ENCODE results near the gene NDUFS6.
"Not testable (repeated sequence)": the region's sequence is repeated elsewhere in the genome, so short reads cannot be mapped to it uniquely, and the experiment has no call there.

The NDUFS6 gene

DNA sequence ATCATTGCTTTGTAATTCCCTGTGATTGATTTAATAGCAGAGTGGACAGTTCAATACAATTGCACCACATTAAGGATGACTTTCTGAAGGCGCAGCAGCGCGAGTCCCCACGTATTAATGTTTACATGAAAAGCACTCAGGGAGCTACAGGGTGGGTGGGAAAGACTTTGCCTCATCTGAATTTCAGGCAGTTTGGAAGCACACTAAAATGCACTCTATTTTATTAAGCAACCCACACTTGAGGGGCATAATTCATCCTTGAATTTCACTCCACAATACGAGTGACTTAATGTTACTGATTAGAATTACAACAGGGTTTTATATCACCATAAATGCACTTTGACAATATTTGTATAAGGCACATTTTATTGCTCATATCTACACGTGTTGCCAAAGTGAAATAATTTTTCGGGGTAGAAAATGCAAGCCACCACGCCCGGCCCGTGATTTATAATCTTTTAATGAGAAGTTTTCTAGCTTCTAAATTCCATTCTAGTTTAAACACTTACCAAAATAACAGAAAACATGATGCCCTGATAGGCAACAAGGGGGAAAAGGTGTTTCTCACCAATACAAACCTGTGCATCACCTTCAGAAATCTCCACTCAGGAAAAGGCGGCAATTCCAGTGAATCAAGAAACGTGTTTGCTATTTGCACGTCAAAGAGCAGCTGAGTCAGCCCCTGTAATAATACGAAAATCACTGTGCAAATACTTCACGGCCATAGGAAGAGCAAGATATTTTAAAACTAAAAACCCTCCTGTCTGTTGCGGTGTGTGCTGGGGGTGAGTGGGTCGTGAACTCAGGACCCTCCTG is 41.0 kb downstream of the NDUFS6 start:
- in situ Hi-C loops (cut with HindIII; ENCODE audit: low sequenced_read_pairs): no loop called here

DNA sequence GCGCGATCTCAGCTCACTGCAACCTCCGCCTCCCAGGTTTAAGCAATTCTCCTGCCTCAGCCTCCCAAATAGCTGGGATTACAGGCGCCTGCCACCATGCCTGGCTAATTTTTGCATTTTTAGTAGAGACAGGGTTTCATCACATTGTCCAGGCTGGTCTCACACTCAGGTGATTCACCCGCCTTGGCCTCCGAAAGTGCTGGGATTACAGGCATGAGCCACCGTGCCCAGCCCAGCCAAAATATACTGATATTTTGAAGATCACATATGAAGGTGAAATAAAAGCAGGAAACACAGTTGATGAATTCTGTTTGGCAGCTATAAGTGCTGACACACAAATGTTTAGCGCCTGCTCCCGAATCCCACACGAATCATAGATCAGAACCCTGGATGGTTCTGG is 42.6 kb downstream of the NDUFS6 start:
- in situ Hi-C loops (cut with HindIII; ENCODE audit: low sequenced_read_pairs): not testable (repeated sequence)

DNA sequence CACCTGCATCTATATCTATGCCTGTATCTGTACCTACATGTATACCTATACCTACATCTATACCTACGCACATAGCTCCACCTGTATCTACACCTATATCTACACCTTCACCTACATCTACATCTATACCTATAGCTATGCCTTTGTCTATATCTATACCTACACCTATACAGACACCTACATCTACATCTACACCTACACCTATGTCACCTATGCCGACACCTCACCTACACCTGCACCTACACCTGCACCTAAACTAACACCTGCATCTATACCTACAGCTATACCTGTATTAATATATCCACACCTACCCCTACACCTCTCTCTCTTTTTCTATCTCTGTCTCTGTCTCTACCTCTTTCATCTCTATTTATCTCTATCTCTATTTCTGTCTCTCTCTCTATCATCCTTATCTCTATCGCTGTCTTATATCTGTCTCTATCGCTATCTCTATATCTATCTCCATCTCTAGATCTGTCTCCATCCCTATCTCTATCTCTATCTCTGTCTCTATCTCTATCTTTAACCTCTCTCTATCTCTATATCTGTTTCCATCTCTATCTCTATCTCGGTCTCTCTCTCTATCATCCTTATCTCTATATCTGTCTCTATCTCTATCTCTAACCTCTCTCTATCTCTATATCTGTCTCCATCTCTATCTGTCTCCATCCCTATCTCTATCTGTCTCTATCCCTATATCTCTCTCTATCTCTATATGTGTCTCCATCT is 43.7 kb downstream of the NDUFS6 start:
- in situ Hi-C loops (cut with HindIII; ENCODE audit: low sequenced_read_pairs): no loop called here

DNA sequence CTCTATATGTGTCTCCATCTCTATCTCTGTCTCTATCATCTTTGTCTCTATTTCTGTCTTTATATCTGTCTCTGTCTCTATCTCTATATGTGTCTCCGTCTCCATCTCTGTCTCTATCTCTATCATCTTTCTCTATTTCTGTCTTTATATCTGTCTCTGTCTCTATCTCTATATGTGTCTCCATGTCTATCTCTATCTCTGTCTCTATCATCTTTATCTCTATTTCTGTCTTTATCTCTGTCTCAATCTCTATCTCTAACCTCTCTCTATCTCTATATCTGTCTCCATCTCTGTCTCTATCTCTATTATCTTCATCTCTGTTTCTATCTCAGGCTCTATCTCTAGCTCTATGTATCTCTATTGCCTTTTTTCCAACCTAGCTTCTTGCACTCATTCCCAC is 44.5 kb downstream of the NDUFS6 start:
- in situ Hi-C loops (cut with HindIII; ENCODE audit: low sequenced_read_pairs): no loop called here

DNA sequence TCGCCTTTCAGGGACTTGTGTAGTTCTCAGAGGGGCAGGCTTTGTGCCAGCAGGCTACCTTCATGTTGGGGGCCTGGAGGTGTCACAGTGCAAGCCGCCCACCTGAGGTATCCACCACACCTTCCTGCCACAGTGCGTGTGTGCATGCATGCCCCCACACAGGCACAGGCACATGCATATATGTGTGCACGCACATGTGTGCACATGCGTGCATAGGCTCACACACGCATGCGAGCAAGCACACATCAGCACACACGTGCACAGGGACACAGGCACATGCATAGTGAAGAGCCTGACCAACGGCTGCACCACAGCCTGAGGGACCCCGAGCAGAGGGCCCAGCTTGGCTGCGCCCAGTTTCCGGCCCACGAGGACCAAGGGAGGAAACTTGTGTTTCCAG is 45.4 kb downstream of the NDUFS6 start:
- in situ Hi-C loops (cut with HindIII; ENCODE audit: low sequenced_read_pairs): no loop called here

DNA sequence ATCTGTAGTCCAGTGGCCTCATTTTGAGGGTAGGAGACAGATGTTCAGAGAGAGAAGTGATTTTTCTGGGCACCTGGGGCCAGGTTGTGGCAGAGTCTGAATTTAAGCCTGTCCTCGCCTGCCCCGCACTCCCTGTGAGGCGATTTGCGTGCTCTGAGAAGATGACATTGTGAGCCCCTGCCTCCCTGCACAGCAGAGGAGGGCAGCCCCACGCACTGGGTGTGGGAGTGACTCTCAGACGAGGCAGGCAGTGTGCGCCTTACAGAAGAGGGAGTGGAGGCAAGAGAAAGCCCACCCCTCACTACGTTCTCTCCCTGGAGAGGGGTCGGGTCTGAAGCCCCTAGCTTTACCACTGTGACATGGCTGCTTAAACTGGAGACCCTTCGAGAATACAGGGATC is 45.8 kb downstream of the NDUFS6 start:
- in situ Hi-C loops (cut with HindIII; ENCODE audit: low sequenced_read_pairs): no loop called here

DNA sequence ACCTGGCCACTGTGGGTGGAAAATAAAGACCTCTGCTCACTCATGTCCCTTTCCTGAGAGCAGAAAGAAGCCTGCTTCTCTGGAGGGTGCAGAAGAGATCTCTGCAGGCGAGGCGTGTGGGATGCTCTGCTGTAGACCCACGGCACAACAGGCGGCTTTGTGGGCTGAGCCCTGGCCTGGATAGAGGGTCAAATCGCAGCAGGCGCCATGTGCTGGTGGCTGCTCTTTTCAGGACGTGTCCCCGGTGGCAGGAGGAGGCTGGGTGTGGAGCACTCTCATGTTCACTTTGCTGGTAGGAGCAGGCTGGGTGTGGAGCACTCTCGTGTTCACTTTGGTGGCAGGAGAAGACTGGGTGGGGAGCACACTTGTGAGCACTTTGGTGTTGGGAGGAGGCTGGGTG is 46.4 kb downstream of the NDUFS6 start:
- in situ Hi-C loops (cut with HindIII; ENCODE audit: low sequenced_read_pairs): no loop called here

DNA sequence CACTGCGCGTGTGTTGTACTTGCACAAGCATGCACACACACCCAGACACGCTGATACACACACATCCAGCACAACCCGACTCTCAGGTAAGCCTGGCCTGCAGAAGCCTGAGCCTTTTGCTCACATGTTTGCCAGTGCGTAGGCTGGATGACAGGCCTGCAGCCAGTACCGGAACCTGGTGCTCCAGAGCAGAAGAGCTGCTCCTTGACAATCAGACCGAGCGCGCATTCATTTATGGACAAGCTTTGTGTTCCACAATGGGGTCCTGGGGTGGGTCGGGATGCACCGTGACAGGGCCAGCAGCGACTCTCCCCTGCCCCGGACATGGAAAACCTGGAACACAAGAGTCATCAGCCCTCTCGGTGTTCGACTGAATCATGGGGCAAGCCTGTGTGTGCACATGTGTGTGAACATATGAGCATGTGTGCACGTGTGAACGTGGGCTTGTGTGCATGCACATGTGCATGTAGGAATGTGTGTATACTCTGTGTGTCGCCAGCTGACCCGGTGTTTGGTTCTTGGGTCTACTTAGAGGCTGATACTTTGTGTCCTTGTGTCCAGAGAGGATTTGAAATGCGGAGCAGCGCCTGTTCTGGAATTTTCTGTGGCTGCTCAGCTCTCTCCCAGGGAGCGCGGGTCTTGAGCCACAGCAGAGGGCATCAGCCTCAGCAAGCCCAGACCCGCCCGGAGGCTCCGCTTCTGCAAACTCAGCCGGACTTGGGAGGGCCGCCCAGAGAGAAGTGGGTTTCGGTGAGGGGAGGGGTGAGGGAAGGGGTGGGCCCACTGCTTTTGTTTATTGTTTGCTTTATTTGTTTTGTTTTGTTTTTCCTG is 49.3 kb downstream of the NDUFS6 start:
- in situ Hi-C loops (cut with HindIII; ENCODE audit: low sequenced_read_pairs): loop anchor here (5.0 kb wide), 1 partner anchor 78 kb away; no protein-coding TSS in a partner anchor

DNA sequence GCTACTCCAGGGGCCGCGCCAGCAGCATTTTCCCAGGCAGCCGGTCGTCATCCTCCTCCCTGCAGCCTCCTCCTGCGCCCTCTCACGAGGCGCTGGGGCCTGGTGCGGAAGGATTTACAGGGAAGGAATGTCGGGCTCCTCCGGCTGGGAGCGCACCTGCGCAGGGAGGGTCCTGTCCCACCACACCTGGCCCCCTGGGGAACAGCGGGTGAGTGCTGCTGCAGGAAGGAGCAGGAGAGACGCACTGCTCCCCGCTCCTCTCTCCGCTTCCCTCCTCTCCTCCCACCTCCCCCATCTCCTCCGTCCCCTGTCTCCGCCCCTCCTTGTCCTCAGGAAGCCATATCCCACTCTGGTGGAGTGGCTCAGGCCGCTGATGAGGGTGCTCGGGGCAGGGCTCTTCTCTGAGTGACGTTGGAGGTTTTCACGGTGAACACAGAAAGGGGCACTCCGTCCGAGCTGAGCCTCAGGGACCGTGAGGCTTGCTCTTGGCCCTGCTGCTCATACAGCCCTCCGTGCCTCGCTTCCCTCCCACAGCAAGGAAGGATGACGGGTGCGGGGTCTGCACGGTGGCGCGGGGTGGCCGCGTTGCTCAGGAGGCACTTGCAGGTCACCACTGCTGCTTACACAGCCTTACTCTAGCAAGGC is 50.2 kb downstream of the NDUFS6 start:
- in situ Hi-C loops (cut with HindIII; ENCODE audit: low sequenced_read_pairs): loop anchor here (5.0 kb wide), 1 partner anchor 79 kb away; no protein-coding TSS in a partner anchor

DNA sequence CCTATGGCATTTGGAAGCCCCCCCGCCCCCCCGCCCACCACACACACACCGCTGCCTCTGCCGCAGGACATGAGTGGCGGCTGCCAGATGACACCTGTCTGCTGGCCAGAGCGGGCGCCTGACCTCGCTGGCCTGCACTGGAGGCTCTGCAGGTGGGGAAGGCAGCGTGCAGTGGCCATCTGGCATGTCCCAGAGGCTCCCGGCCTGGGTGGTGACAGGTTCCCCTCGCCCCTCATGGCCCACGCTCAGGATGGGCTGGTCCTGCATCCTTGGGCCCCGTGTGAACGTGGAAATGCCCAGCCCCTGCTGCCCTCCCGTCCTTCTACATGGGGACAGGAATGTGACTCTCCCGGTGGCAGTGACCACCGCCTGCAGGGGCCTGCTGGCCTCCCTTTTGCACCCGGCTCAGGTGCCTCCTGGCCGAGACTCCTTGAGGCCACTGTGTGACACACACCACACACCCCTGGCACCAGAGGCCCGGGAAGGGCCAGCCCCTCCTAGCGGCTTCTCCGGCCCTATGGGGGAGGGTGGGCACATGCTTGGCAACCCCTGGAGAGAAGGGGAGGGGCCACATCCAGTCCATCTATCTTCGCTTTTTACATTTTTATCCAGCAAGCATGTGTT is 51.2 kb downstream of the NDUFS6 start:
- in situ Hi-C loops (cut with HindIII; ENCODE audit: low sequenced_read_pairs): loop anchor here (5.0 kb wide), 1 partner anchor 80 kb away; no protein-coding TSS in a partner anchor

DNA sequence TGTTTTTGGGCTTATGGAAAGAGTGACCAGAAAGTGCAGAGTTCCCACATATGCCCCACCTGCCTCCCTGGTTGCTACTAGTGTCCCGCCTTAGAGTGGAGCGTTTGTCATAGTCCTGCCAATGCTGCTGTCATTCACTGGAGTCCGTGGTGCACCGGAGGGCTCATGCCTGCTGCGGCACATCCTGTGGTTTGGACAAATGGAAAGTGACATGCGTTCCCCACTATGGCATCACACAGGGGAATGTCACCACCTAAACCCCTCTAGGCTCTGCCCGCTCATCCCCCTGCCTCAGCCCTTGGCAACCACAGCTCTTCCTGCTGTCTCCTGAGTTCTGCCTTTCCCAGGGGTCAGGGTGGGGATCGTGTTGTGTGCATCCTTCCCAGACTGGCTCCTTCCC is 52.3 kb downstream of the NDUFS6 start:
- in situ Hi-C loops (cut with HindIII; ENCODE audit: low sequenced_read_pairs): loop anchor here (5.0 kb wide), 1 partner anchor 81 kb away; no protein-coding TSS in a partner anchor

DNA sequence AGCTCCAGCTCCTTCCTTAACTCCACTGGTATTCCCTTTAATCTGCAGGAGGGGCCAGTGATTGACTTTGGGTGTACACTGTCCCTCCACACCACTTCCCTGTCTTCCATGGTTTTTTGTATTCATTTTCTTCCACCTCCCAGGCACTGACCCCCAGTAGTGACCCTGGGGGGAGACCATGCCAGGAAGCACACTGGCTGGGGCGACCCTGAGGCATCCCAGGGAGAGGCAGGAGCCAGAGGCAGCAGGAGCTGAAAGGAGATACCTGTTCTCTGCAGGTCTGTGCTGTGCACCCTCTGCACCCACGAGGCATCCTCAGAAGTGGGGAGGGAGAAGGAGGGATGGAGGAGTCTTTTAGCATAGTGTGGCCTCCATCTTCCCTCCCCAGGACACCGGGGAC is 53.9 kb downstream of the NDUFS6 start:
- in situ Hi-C loops (cut with HindIII; ENCODE audit: low sequenced_read_pairs): no loop called here

DNA sequence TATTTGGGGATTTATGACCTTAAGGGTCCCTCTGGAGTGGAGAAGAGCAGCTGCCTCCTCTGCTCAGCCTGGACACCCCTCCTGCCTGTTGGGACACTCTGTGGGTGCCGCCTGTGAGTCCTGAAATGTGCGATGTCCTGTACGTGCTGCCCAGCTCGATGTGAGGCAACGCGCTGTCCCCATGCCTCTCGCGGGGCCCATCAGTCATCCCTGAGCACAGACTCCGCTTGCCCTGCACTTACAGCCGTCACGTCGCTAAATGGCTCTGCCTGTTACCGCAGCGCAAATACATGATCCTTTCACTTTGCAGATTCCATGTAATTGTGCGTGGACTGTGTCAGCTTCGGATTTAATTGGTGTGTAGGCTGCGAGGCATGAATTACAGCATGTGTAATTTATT is 54.4 kb downstream of the NDUFS6 start:
- in situ Hi-C loops (cut with HindIII; ENCODE audit: low sequenced_read_pairs): no loop called here

DNA sequence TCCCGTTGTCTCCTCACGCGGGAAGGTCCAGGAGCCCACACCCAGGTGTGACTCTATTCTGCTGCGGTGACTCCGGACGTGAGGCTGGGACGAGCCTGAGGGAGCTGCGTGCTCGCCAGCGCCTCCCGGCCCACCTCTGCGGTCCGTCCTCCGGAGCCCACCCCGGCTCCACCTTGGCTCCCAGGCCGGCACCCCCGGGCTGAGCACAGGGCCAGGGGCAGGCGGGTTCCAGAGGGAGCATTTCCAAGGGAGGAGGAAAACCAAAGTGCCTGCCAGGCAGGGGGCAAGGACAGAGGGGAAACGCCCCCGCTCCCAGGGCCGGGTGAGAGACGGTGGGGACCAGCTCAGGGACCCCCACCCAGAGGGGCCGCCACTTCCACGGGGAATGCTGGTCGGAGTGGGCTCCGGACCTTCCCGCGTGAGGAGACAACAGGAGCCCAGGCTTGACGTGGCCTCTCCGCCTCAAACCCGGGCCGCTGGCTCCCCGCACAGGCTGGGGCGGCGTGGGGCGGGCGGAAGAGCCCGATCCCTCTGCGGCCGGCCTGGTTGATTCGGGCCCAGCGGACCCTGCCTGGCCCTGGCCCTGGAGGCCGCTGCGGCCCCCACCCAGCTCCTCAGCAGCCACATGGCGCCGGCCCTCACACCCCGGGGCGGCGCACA is 55.5 kb downstream of the NDUFS6 start:
- in situ Hi-C loops (cut with HindIII; ENCODE audit: low sequenced_read_pairs): no loop called here

DNA sequence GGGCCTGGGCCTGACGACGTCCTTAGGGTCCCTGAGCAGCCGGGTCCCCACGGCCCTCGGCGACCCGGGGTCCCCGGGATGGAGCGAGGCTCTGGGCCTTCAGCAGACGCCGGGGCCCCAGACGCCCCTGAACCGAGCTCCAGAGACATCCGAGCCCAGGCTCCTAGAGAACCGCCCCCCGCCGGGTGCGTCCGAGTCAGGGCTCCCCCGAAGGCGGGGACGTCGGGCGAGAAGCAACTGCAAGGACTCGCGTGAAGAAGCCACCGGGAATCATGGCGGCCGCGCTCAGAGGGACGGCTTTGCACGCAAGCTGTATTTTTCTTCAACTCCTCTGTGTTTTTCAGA is 56.0 kb downstream of the NDUFS6 start:
- in situ Hi-C loops (cut with HindIII; ENCODE audit: low sequenced_read_pairs): no loop called here

DNA sequence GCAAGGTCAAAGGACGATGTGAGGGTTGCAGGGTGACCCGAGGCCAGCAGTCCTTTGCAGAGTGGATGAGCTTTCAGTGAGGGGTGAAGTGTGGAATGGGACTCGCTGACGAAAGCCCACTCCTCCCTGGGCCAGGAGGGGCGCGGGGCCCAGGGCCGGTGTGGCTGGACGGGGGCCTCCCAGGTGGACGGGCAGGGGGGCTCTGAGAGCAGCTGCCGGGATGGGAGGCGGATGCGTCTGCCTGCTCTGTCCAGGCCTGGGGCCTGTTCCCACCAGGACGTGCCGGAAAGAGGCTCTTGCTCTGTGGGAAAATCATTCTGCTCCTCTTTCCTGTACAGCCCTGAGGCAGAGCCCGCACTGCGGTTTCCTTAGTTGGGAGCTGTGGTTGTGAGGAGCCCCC is 57.2 kb downstream of the NDUFS6 start:
- in situ Hi-C loops (cut with HindIII; ENCODE audit: low sequenced_read_pairs): no loop called here

DNA sequence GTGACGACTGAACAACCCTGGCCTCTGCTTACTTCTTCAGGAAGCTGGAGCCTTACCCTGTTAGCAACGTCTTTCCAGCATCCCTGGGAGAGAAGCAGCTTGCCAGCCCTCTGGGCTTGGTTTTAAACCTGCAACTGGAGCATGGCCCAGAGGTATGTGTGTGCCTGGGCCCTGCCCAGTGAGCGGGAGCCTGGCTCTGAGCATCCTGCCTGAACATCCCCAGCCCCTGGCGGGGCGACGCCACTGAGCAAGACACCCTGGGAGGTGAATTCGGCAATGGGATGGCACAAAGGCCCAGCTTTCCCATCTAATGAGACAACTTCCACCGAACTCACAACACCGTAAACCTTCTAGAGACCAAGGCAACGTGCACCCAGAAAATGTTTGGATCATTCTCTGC is 57.9 kb downstream of the NDUFS6 start:
- in situ Hi-C loops (cut with HindIII; ENCODE audit: low sequenced_read_pairs): no loop called here

DNA sequence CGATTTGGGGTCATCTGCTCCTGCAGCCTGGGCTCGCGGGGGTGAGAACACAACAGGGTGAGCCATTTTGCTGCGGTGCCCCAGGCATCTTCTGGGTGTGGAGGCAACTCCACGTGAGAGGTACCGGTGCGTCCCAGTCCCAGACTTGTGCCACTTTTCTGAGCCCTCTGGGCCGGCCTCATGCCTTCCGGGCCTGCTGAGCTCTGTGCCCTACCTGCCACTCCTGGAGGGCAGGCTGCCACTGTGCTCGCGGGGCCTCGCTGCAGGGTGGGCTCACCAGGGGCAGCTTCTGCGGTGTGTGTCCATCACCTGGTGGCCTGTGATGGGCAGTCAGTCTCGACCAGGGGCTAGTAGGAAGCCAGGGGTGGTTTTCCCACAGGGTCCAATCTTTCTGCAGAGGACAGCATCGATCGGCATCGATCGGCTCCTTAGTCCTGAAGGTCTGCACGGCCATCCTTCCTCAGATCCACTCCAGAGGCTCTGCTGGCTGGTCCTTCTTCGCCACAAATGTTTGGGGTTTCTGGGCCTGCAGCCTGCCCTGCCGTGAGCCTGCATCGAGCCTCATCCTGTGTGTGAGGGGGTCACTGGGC is 58.9 kb downstream of the NDUFS6 start:
- in situ Hi-C loops (cut with HindIII; ENCODE audit: low sequenced_read_pairs): no loop called here

DNA sequence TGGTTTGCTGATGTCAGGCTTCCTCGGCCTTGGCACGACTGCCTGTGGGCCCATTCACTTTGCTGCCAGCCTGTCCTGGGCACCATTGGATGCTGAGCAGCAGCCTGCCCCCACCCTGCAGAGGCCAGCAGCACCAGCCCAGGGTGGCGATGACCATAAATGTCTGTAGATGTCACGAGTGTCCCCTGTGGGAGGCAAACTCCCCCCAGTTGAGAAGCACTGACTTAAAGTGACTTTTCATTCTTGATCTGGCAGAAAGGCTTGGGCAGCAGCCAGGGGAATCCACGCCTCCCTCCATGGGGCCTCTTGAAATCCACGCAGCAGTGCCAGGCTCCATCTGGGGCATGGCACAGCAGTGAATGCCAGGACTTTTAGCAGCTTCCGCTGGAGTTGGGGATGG is 59.7 kb downstream of the NDUFS6 start:
- in situ Hi-C loops (cut with HindIII; ENCODE audit: low sequenced_read_pairs): no loop called here

Data from endothelial cell of hepatic sinusoid (primary cell).